OCI-LY1 (cell line): ENCODE measurements around the gene LOXL4.

ENCODE experiments used
- H2AFZ ChIP-seq: fragments of 200-600 bp; sonication (generic), shearing (Covaris generic); 2 replicates; pipeline ENCODE4 v1.6.0; 2014; ENCODE audit warnings: antibody characterized with exemption, mild to moderate bottlenecking, low read length
- H3F3A ChIP-seq: fragments of 200-600 bp; sonication (generic), shearing (Covaris generic); 2 replicates; pipeline ENCODE4 v1.6.0; 2014; ENCODE audit warnings: mild to moderate bottlenecking, antibody characterized with exemption, low read length, moderate library complexity; ENCODE audit not compliant: insufficient read depth
- H3K27ac ChIP-seq: fragments of 200-600 bp; sonication (generic); 2 replicates; pipeline ENCODE4 v1.5.1; 2014; ENCODE audit warnings: low read length, mixed run types, mild to moderate bottlenecking, low read depth; ENCODE audit not compliant: poor library complexity, severe bottlenecking
- H3K27me3 ChIP-seq: fragments of 200-600 bp; sonication (generic); 2 replicates; pipeline ENCODE4 v1.6.0; 2014; ENCODE audit warnings: antibody characterized with exemption, mild to moderate bottlenecking, low read length, moderate library complexity; ENCODE audit not compliant: insufficient read depth
- H3K36me3 ChIP-seq: fragments of 200-600 bp; sonication (generic); 2 replicates; pipeline ENCODE4 v1.6.1; 2014; ENCODE audit warnings: mild to moderate bottlenecking, antibody characterized with exemption, low read length, moderate library complexity, mixed read lengths; ENCODE audit not compliant: insufficient read depth
- H3K4me1 ChIP-seq: fragments of 200-600 bp; sonication (generic); 2 replicates; pipeline ENCODE4 v1.5.1; 2014; ENCODE audit warnings: mild to moderate bottlenecking, low read length, moderate library complexity; ENCODE audit not compliant: insufficient read depth, severe bottlenecking
- H3K4me2 ChIP-seq: fragments of 200-600 bp; sonication (generic), shearing (Covaris generic); 2 replicates; pipeline ENCODE4 v1.6.1; 2014; ENCODE audit warnings: low read length
- H3K4me3 ChIP-seq: fragments of 200-600 bp; sonication (generic); 2 replicates; pipeline ENCODE4 v1.5.1; 2014; ENCODE audit warnings: low read length, low read depth, mild to moderate bottlenecking, mixed read lengths; ENCODE audit not compliant: poor library complexity, severe bottlenecking
- H3K79me2 ChIP-seq: fragments of 200-600 bp; shearing (Covaris generic); 2 replicates; pipeline ENCODE4 v1.6.1; 2016; ENCODE audit warnings: mixed run types, low read length, mixed read lengths; ENCODE audit not compliant: insufficient read depth
- H3K9ac ChIP-seq: fragments of 200-600 bp; sonication (generic), shearing (Covaris generic); 2 replicates; pipeline ENCODE4 v1.6.1; 2014; ENCODE audit warnings: mild to moderate bottlenecking, low read length, mixed read lengths
- H3K9me2 ChIP-seq: fragments of 200-600 bp; sonication (generic), shearing (Covaris generic); 2 replicates; pipeline ENCODE4 v1.6.1; 2014; ENCODE audit warnings: low read depth, mild to moderate bottlenecking, low read length, mixed read lengths
- H3K9me3 ChIP-seq: fragments of 200-600 bp; shearing (Covaris generic); 2 replicates; pipeline ENCODE4 v1.6.1; 2014; ENCODE audit warnings: low read length, mixed read lengths
- H4K20me1 ChIP-seq: fragments of 200-600 bp; sonication (generic), shearing (Covaris generic); 2 replicates; pipeline ENCODE4 v1.6.0; 2016; ENCODE audit warnings: mild to moderate bottlenecking, low read length; ENCODE audit not compliant: insufficient read depth
- CTCF ChIP-seq: fragments of 200-600 bp; sonication (generic), shearing (Covaris generic); IDR thresholded peaks from 2 replicates; pipeline ENCODE4 v1.5.1; 2017; ENCODE audit warnings: mild to moderate bottlenecking, antibody characterized with exemption, low read length, moderate library complexity, mixed read lengths
- EZH2 ChIP-seq: fragments of 200-600 bp; sonication (generic), shearing (Covaris generic); IDR thresholded peaks from 2 replicates; pipeline ENCODE4 v1.8.0; 2017; ENCODE audit warnings: borderline replicate concordance, mixed run types, mild to moderate bottlenecking, antibody characterized with exemption, low read length, moderate library complexity, mixed read lengths

LOXL4 gene

GRCh38 chr10:98276311-98276710 is 8.3 kb upstream of the LOXL4 start:
- H3K4me2 ChIP-seq, result no peak overlapping the region
- no peaks in the 10 kb centered on the region for H3F3A ChIP-seq
- no peaks in the 10 kb centered on the region for H3K79me2 ChIP-seq
- H3K9me3 ChIP-seq, result no peaks in the 10 kb centered on the region
- no peak overlapping the region for H3K9ac ChIP-seq
- no peaks in the 10 kb centered on the region for H4K20me1 ChIP-seq
- no peaks in the 10 kb centered on the region for H3K9me2 ChIP-seq
- no peaks in the 10 kb centered on the region for H3K36me3 ChIP-seq
- H3K27me3 ChIP-seq, result no peaks in the 10 kb centered on the region
- H3K4me3 ChIP-seq, result no peak overlapping the region
- H2AFZ ChIP-seq, result no peak overlapping the region
- no peak overlapping the region for H3K27ac ChIP-seq
- no peak for TF ChIP-seq EZH2
- no peak for TF ChIP-seq CTCF
- no peaks in the 10 kb centered on the region for H3K4me1 ChIP-seq

- Histone ChIP-seq H3K4me1 (no peaks in the 10 kb centered on the region), H3K27ac (no peak overlapping the region), H3F3A (no peaks in the 10 kb centered on the region), H3K4me3 (no peak overlapping the region), H4K20me1 (no peaks in the 10 kb centered on the region), H3K79me2 (no peaks in the 10 kb centered on the region), H3K27me3 (no peaks in the 10 kb centered on the region), H3K9ac (no peak overlapping the region), H3K36me3 (no peaks in the 10 kb centered on the region), H3K9me3 (no peaks in the 10 kb centered on the region), H2AFZ (no peak overlapping the region), H3K9me2 (no peaks in the 10 kb centered on the region), H3K4me2 (no peak overlapping the region)
- no peak for TF ChIP-seq CTCF
- TF ChIP-seq EZH2, result no peak
These were observed 6.6 kb upstream of the LOXL4 start for GRCh38 chr10:98274562-98274961.

GRCh38 chr10:98273057-98273850 is 5.3 kb upstream of the LOXL4 start:
- H3K27ac ChIP-seq, result no peak overlapping the region
- no peaks in the 10 kb centered on the region for H4K20me1 ChIP-seq
- H3K4me1 ChIP-seq, result no peaks in the 10 kb centered on the region
- no peaks in the 10 kb centered on the region for H3K36me3 ChIP-seq
- H3K9me3 ChIP-seq, result no peaks in the 10 kb centered on the region
- no peak overlapping the region for H3K4me2 ChIP-seq
- H3K9me2 ChIP-seq, result no peaks in the 10 kb centered on the region
- H3K9ac ChIP-seq, result no peak overlapping the region
- no peaks in the 10 kb centered on the region for H3K79me2 ChIP-seq
- H3K27me3 ChIP-seq, result no peaks in the 10 kb centered on the region
- H3F3A ChIP-seq, result no peaks in the 10 kb centered on the region
- TF ChIP-seq EZH2 (no peak), CTCF (no peak)
- no peak overlapping the region for H2AFZ ChIP-seq
- H3K4me3 ChIP-seq, result no peak overlapping the region
